Liver (tissue), 9 donors: ENCODE data around the gene NPY5R. TPM values are rescaled to one million over a fixed set of nuclear protein-coding genes. Genes with fewer than 3 reads are reported as not detected.
A peak's percentile ranks its signal among the peaks of the same experiment; 100 is the strongest.

Source experiments
- DNase-seq: peaks from one replicate; pipeline ENCODE4 v3.0.0-alpha.2; 2017; ENCODE audit warnings: low spot score
- H3K27ac ChIP-seq, 2 donors: one replicate each; pipeline ENCODE4 v1.7.0; 2013; ENCODE audit warnings: inconsistent platforms in 2 of 2, low read length in 2 of 2, control low read depth in 1 of 2, low read depth in 1 of 2, mild to moderate bottlenecking in 1 of 2
- H3K27me3 ChIP-seq, 4 donors: one replicate each; pipeline versions ENCODE4 v1.6.1 to v1.7.0; 2013; ENCODE audit warnings: low read length in 3 of 4, inconsistent platforms in 1 of 4, mild to moderate bottlenecking in 1 of 4, moderate library complexity in 1 of 4; ENCODE audit not compliant: control insufficient read depth in 4 of 4, insufficient read depth in 4 of 4
- H3K36me3 ChIP-seq, 4 donors: one replicate each; pipeline versions ENCODE4 v1.6.1 to v1.7.0; 2013; ENCODE audit warnings: low read length in 3 of 4, mild to moderate bottlenecking in 3 of 4, low read depth in 1 of 4, moderate library complexity in 1 of 4; ENCODE audit not compliant: control insufficient read depth in 4 of 4, insufficient read depth in 3 of 4
- H3K4me1 ChIP-seq, 4 donors: one replicate each; pipeline versions ENCODE4 v1.6.1 to v1.7.0; 2013; ENCODE audit warnings: low read length in 3 of 4, mild to moderate bottlenecking in 3 of 4, moderate library complexity in 1 of 4; ENCODE audit not compliant: control insufficient read depth in 4 of 4, insufficient read depth in 4 of 4
- H3K4me3 ChIP-seq, 3 donors: one replicate each; pipeline versions ENCODE4 v1.6.1 to v1.7.0; 2013; ENCODE audit warnings: low read length in 3 of 3, control low read depth in 1 of 3, low read depth in 1 of 3, mild to moderate bottlenecking in 1 of 3
- H3K9ac ChIP-seq, 2 donors: one replicate each; pipeline ENCODE4 v1.7.0; 2013; ENCODE audit warnings: low read length in 2 of 2, mild to moderate bottlenecking in 2 of 2, moderate library complexity in 2 of 2, control low read depth in 1 of 2, low read depth in 1 of 2
- H3K9me3 ChIP-seq, 4 donors: one replicate each; pipeline versions ENCODE4 v1.6.1 to v1.7.0; 2013; ENCODE audit warnings: low read length in 3 of 4; ENCODE audit not compliant: control insufficient read depth in 4 of 4
- ATF3 ChIP-seq: IDR thresholded peaks from 2 replicates; pipeline ENCODE4 v1.6.1; 2016; ENCODE audit warnings: antibody characterized with exemption
- CTCF ChIP-seq: fragments of 150-350 bp; IDR thresholded peaks from 2 replicates; pipeline ENCODE4 v1.5.1; 2017; ENCODE audit warnings: improper control_type of control experiment, low read depth, low read length; ENCODE audit not compliant: missing input control
- EGR1 ChIP-seq, 2 donors: IDR thresholded peaks; 2 replicates each; pipeline ENCODE4 v1.6.1; 2016 to 2018; ENCODE audit warnings: antibody characterized with exemption in 2 of 2, low read depth in 2 of 2
- FOXA1 ChIP-seq: IDR thresholded peaks from 2 replicates; pipeline ENCODE4 v1.6.1; 2016; ENCODE audit warnings: antibody characterized with exemption
- FOXA2 ChIP-seq: IDR thresholded peaks from 2 replicates; pipeline ENCODE4 v1.6.1; 2016; ENCODE audit warnings: antibody characterized with exemption
- HNF4A ChIP-seq, 2 donors: conservative IDR thresholded peaks; 2 replicates each; pipeline ENCODE4 v1.6.1; 2016; ENCODE audit warnings: antibody characterized with exemption in 2 of 2, mild to moderate bottlenecking in 2 of 2
- HNF4G ChIP-seq: IDR thresholded peaks from 2 replicates; pipeline ENCODE4 v1.6.1; 2016; ENCODE audit warnings: antibody characterized with exemption
- JUND ChIP-seq, 2 donors: IDR thresholded peaks; 2 replicates each; pipeline ENCODE4 v1.6.1; 2016; ENCODE audit warnings: antibody characterized with exemption in 2 of 2
- MAX ChIP-seq: IDR thresholded peaks from 2 replicates; pipeline ENCODE4 v1.6.1; 2016; ENCODE audit warnings: antibody characterized with exemption
- NR2F2 ChIP-seq: IDR thresholded peaks from 2 replicates; pipeline ENCODE4 v1.6.1; 2016; ENCODE audit warnings: antibody characterized with exemption
- RAD21 ChIP-seq, 2 donors: IDR thresholded peaks; 2 replicates each; pipeline ENCODE4 v1.6.1; 2016; ENCODE audit warnings: antibody characterized with exemption in 2 of 2, mild to moderate bottlenecking in 2 of 2
- REST ChIP-seq: IDR thresholded peaks from 2 replicates; pipeline ENCODE4 v1.6.1; 2016; ENCODE audit warnings: antibody characterized with exemption, mild to moderate bottlenecking
- RXRA ChIP-seq, 2 donors: IDR thresholded peaks; 2 replicates each; pipeline ENCODE4 v1.6.1; 2017 to 2018; ENCODE audit warnings: antibody characterized with exemption in 2 of 2, mild to moderate bottlenecking in 1 of 2
- SP1 ChIP-seq: IDR thresholded peaks from 2 replicates; pipeline ENCODE4 v1.6.1; 2018; ENCODE audit warnings: antibody characterized with exemption, mild to moderate bottlenecking
- TAF1 ChIP-seq: conservative IDR thresholded peaks from 2 replicates; pipeline ENCODE4 v1.6.1; 2016; ENCODE audit warnings: antibody characterized with exemption, mild to moderate bottlenecking
- YY1 ChIP-seq: IDR thresholded peaks from 2 replicates; pipeline ENCODE4 v1.6.1; 2016; ENCODE audit warnings: antibody characterized with exemption, mild to moderate bottlenecking
- ZBTB33 ChIP-seq: IDR thresholded peaks from 2 replicates; pipeline ENCODE4 v1.6.1; 2016; ENCODE audit warnings: antibody characterized with exemption
- WGBS: extraction: QIAGEN DNeasy Blood & Tissue Kit; methylation state at CpG from one replicate; pipeline ENCODE4 v1.1.7; 2013; 5-methylcytosine and 5-hydroxymethylcytosine counted together
- polyA plus RNA-seq, 2 donors: library from polyadenylated mRNA; stranded (reverse) in 1 of 2; unstranded in 1 of 2; fragments of 200-250 nt in 1 of 2; fragments of >200 nt in 1 of 2; fragmentation: Nextera tagmentation in 1 of 2; extraction: Ambion mirVana in 1 of 2; gene quantifications; one replicate each; pipeline versions ENCODE4 v1.2.1 to v1.2.3, GENCODE V29; 2013 to 2015
- total RNA-seq, 2 donors: library from RNA; depleted of rRNA; stranded (reverse); fragments of >200 nt; gene quantifications; one replicate each; pipeline ENCODE4 v1.2.3, GENCODE V29; 2014
- donor health status: healthy.
- donor health status: healthy.
- donor health status: healthy.
- donor health status: healthy.
- donor health status: healthy.

NPY5R gene
- total RNA-seq (under 1 TPM; 0.28 to 0.50 TPM), polyA plus RNA-seq (under 1 TPM; 0.24 to 0.51 TPM)

- 3% methylated on average over 55 of the region's 55 CpGs for WGBS
- TF ChIP-seq REST (no peak), TAF1 (no peak), SP1 (no peak), FOXA1 (no peak), CTCF (no peak), JUND (IDR thresholded peaks at IDR 0.05) (no peak), RXRA (IDR thresholded peaks at IDR 0.05) (no peak), RAD21 (IDR thresholded peaks at IDR 0.05) (no peak), FOXA2 (no peak), MAX (no peak), HNF4A (conservative IDR thresholded peaks at IDR 0.05) (no peak), YY1 (no peak), ZBTB33 (no peak)
- Histone ChIP-seq H3K27me3 (peaks cover 0 to 17% (median 8%) of the 10 kb centered on the region in 4 donors), H3K4me1 (peaks cover 5 to 13% (median 10%) of the 10 kb centered on the region in 4 donors), H3K27ac (peak within 1 kb of the TSS; percentile 1 to 54), H3K36me3 (no peaks in the 10 kb centered on the region), H3K9me3 (no peaks in the 10 kb centered on the region), H3K4me3 (peak within 1 kb of the TSS in 2 of 3 donors; percentile 31 to 48), H3K9ac (no peak within 1 kb of the TSS)
- DNase-seq, result no peak
These were observed at the start of gene NPY5R for GRCh38 chr4:163343604-163344146. Gene NPY5R, plus strand, starts transcription at chr4:163343892. Its CDS starts 6,382 bp downstream, at chr4:163350274.

GRCh38 chr4:163295138-163295537 is 48.6 kb upstream of the NPY5R start:
- Histone ChIP-seq H3K4me1 (no peaks in the 10 kb centered on the region), H3K4me3 (no peak overlapping the region), H3K27ac (no peak overlapping the region), H3K36me3 (no peaks in the 10 kb centered on the region), H3K9ac (no peak overlapping the region), H3K9me3 (no peaks in the 10 kb centered on the region), H3K27me3 (no peaks in the 10 kb centered on the region)
- DNase-seq, result no peak
- WGBS, result 68% methylated on average over 3 of the region's 3 CpGs
- TF ChIP-seq RAD21 (IDR thresholded peaks at IDR 0.05) (no peak), NR2F2 (no peak), ZBTB33 (no peak), JUND (IDR thresholded peaks at IDR 0.05) (no peak), FOXA2 (no peak), SP1 (no peak), EGR1 (IDR thresholded peaks at IDR 0.05; ENCODE audit: low read depth in 2 of 2) (no peak), CTCF (no peak), MAX (no peak), ATF3 (no peak), TAF1 (no peak), HNF4G (no peak)
